ENCODE measurements around the gene CAMK2A.

The CAMK2A gene

GRCh38 chr5:150241298-150242160 is 48.0 kb downstream of the CAMK2A start:
- H3K4me2 ChIP-seq, result no peak overlapping the region
- no peaks in the 10 kb centered on the region for H3K79me2 ChIP-seq (ENCODE audit: insufficient read depth, low read depth)
- no peak overlapping the region for H3K4me3 ChIP-seq (IDR thresholded peaks at IDR 0.05; ENCODE audit: insufficient read depth, low read depth, low read length)
- TF ChIP-seq, protein P1, sequence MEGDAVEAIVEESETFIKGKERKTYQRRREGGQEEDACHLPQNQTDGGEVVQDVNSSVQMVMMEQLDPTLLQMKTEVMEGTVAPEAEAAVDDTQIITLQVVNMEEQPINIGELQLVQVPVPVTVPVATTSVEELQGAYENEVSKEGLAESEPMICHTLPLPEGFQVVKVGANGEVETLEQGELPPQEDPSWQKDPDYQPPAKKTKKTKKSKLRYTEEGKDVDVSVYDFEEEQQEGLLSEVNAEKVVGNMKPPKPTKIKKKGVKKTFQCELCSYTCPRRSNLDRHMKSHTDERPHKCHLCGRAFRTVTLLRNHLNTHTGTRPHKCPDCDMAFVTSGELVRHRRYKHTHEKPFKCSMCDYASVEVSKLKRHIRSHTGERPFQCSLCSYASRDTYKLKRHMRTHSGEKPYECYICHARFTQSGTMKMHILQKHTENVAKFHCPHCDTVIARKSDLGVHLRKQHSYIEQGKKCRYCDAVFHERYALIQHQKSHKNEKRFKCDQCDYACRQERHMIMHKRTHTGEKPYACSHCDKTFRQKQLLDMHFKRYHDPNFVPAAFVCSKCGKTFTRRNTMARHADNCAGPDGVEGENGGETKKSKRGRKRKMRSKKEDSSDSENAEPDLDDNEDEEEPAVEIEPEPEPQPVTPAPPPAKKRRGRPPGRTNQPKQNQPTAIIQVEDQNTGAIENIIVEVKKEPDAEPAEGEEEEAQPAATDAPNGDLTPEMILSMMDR (conservative IDR thresholded peaks at IDR 0.05; ENCODE audit: low read depth, low read length), result no peak
- H3K4me1 ChIP-seq (ENCODE audit: low read depth, poor library complexity, severe bottlenecking), result no peaks in the 10 kb centered on the region
- no peaks in the 10 kb centered on the region for H3K36me3 ChIP-seq (ENCODE audit: insufficient read depth)
- no peak overlapping the region for H3K27ac ChIP-seq
- H3K9ac ChIP-seq, result no peak overlapping the region
- no peaks in the 10 kb centered on the region for H3K27me3 ChIP-seq (ENCODE audit: insufficient read depth, low read depth)
- H4K20me1 ChIP-seq (ENCODE audit: insufficient read depth), result no peaks in the 10 kb centered on the region
- no peak overlapping the region for H2AFZ ChIP-seq (ENCODE audit: low read depth)

DNA sequence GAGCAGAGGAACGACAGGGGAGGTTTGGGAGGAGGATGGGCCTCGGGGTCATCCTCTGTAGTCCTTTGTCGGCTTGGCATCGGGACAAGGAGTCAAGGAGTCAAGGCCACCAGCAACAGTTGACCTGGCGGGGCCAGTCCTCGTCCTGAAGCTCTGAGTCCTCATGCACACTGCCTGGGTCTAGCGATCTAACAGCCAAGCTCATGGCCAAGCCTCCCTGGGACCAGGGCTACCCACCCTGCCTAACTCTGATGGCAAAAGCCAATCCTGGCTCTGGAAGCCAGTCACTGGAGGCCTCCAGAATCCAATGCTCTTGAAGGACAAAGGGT is 49.8 kb downstream of the CAMK2A start:
- no peaks in the 10 kb centered on the region for H3K4me1 ChIP-seq (ENCODE audit: low read depth, poor library complexity, severe bottlenecking)
- H3K79me2 ChIP-seq (ENCODE audit: insufficient read depth, low read depth), result no peaks in the 10 kb centered on the region
- TF ChIP-seq, protein P1 (conservative IDR thresholded peaks at IDR 0.05; ENCODE audit: low read depth, low read length), result no peak
- H3K27me3 ChIP-seq (ENCODE audit: insufficient read depth, low read depth), result no peaks in the 10 kb centered on the region
- no peak overlapping the region for H3K4me3 ChIP-seq (IDR thresholded peaks at IDR 0.05; ENCODE audit: insufficient read depth, low read depth, low read length)
- H2AFZ ChIP-seq (ENCODE audit: low read depth), result no peak overlapping the region
- no peaks in the 10 kb centered on the region for H3K36me3 ChIP-seq (ENCODE audit: insufficient read depth)
- H3K9ac ChIP-seq, result no peak overlapping the region
- H4K20me1 ChIP-seq (ENCODE audit: insufficient read depth), result no peaks in the 10 kb centered on the region
- no peak overlapping the region for H3K27ac ChIP-seq
- H3K4me2 ChIP-seq, result no peak overlapping the region

- Histone ChIP-seq H3K4me3 (IDR thresholded peaks at IDR 0.05; ENCODE audit: insufficient read depth, low read depth, low read length) (no peak overlapping the region), H3K4me1 (ENCODE audit: low read depth, poor library complexity, severe bottlenecking) (no peaks in the 10 kb centered on the region), H4K20me1 (ENCODE audit: insufficient read depth) (no peaks in the 10 kb centered on the region), H3K27me3 (ENCODE audit: insufficient read depth, low read depth) (no peaks in the 10 kb centered on the region), H3K27ac (no peak overlapping the region), H3K9ac (no peak overlapping the region), H2AFZ (ENCODE audit: low read depth) (no peak overlapping the region), H3K36me3 (ENCODE audit: insufficient read depth) (no peaks in the 10 kb centered on the region), H3K4me2 (no peak overlapping the region), H3K79me2 (ENCODE audit: insufficient read depth, low read depth) (no peaks in the 10 kb centered on the region)
- TF ChIP-seq, protein P1 (conservative IDR thresholded peaks at IDR 0.05; ENCODE audit: low read depth, low read length), result no peak
Measured at GRCh38 chr5:150239099-150239793, 50.3 kb downstream of the CAMK2A start.

DNA sequence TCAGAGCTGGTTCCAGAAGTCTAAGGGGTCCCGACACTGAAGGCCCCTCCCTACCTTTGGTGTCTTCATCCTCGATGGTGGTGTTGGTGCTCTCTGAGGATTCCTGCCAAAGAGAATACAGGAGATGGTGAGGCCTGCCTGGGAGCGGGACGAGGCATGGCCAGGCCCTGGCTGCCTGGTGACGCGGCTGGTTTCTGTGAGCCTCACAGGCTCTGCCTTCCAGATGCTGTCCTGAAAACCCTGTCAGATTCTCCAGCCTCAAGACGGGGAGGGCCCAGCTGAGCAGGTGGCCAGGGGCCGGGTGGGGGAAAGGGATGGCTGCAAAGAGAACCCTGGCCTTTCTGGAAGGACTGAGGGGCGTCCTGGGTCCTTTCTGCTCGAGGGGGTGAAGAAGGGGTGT is 50.9 kb downstream of the CAMK2A start:
- Histone ChIP-seq H2AFZ (ENCODE audit: low read depth) (no peak overlapping the region), H3K79me2 (ENCODE audit: insufficient read depth, low read depth) (no peaks in the 10 kb centered on the region), H3K4me2 (no peak overlapping the region), H3K27ac (no peak overlapping the region), H4K20me1 (ENCODE audit: insufficient read depth) (no peaks in the 10 kb centered on the region), H3K27me3 (ENCODE audit: insufficient read depth, low read depth) (no peaks in the 10 kb centered on the region), H3K36me3 (ENCODE audit: insufficient read depth) (no peaks in the 10 kb centered on the region), H3K4me1 (ENCODE audit: low read depth, poor library complexity, severe bottlenecking) (no peaks in the 10 kb centered on the region), H3K9ac (no peak overlapping the region), H3K4me3 (IDR thresholded peaks at IDR 0.05; ENCODE audit: insufficient read depth, low read depth, low read length) (no peak overlapping the region)
- TF ChIP-seq, protein P1 (conservative IDR thresholded peaks at IDR 0.05; ENCODE audit: low read depth, low read length), result no peak
